ENCODE results near the gene KCNMB4. TPM values are rescaled to one million over a fixed set of nuclear protein-coding genes. Genes with fewer than 3 reads are reported as not detected.

Gene KCNMB4
- total and polyA plus RNA-seq, 7 experiments from 2014 or later = 0.31 to 1.9 (median 1.4) TPM

DNA sequence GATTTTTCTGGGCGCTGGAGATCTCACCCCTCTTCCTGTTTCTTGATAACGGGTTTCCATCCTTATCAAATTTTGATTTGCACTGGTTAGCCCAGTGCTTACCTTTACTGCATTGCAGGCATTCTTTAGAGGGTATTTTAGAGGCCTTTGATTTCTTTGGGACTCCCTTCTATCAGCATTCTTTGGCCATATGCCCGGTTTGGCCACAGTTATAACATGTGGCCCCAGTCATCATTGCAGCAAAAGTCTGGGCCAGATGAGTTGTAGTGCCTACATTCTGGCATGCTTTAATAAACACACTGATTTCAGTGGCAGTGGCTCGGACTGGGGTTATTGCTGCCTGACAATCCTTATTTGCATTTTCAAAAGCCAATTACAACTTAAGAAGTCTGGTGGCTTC lies 82.3 kb downstream of the KCNMB4 start:
- ChIA-PET POLR2A (no interaction called here), CTCF (no interaction called here)
- no peak for ATAC-seq
- no peaks in the 10 kb centered on the region for H3K36me3 ChIP-seq (ENCODE audit: control insufficient read depth in 2 of 3, insufficient read depth in 3 of 3, low read length in 3 of 3)
- intact Hi-C loops (cut with micrococcal nuclease) = no loop called here
- Mint-ChIP-seq H3K27ac (no peak overlapping the region), H3K9me3 (peaks cover 7 to 43% (median 21%) of the 10 kb centered on the region in 11 donors), H3K36me3 (no peaks in the 10 kb centered on the region), H3K27me3 (peaks cover 0 to 4% (median 0%) of the 10 kb centered on the region in 5 donors), H3K4me1 (no peaks in the 10 kb centered on the region), H3K4me3 (no peak overlapping the region)
- H3K4me1 ChIP-seq (ENCODE audit: control insufficient read depth in 2 of 2, insufficient read depth in 2 of 2, low read length in 2 of 2) = no peaks in the 10 kb centered on the region
- no peak overlapping the region for H3K27ac ChIP-seq (ENCODE audit: low read depth, low read length)
- H3K27me3 ChIP-seq (ENCODE audit: control insufficient read depth in 2 of 2, insufficient read depth in 2 of 2, low read length in 2 of 2) = no peaks in the 10 kb centered on the region
- H3K4me3 ChIP-seq (ENCODE audit: low read length) = no peak overlapping the region
- peaks cover 0 to 8% (median 4%) of the 10 kb centered on the region in 3 experiments for H3K9me3 ChIP-seq (ENCODE audit: control insufficient read depth in 2 of 3, low read length in 3 of 3)
- DNase-seq = no peak

DNA sequence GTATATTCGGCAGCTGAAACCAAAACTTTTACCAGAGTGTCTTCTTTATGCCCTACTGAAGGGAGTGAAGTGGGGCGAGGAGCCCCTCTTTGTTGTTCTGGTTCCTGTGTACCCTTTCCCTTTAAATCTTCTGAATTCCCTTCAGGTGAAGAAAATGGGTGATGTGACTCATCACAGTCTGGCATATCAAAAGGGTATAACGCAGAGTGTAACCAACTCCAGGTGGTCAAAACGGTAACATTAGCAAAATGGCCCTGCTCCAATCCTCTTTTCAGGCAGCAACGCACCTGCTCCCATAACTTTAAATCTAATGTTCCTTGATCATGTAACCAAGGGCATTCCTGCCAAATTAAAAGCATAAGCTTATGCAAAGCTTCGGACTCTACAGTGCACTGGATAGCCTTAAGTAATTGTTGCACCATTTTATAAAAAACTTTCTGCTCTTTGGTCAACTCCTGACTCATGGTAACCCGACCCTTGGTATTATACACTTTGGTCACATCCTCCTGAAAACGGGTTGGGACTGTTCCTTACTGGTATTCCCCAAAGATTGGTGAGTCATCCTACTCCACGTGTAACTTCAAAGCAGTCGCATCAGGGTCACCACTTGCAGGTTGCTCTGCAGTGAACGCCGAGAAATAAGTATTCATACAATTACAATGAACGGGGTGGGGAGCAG lies 83.1 kb downstream of the KCNMB4 start:
- Histone ChIP-seq H3K27me3 (ENCODE audit: control insufficient read depth in 2 of 2, insufficient read depth in 2 of 2, low read length in 2 of 2) (no peaks in the 10 kb centered on the region), H3K36me3 (ENCODE audit: control insufficient read depth in 2 of 3, insufficient read depth in 3 of 3, low read length in 3 of 3) (no peaks in the 10 kb centered on the region), H3K9me3 (ENCODE audit: control insufficient read depth in 2 of 3, low read length in 3 of 3) (peaks cover 0 to 8% (median 4%) of the 10 kb centered on the region in 3 experiments), H3K4me1 (ENCODE audit: control insufficient read depth in 2 of 2, insufficient read depth in 2 of 2, low read length in 2 of 2) (no peaks in the 10 kb centered on the region), H3K27ac (ENCODE audit: low read depth, low read length) (no peak overlapping the region), H3K4me3 (ENCODE audit: low read length) (no peak overlapping the region)
- CTCF ChIA-PET = no interaction called here
- no peaks in the 10 kb centered on the region for H3K36me3 Mint-ChIP-seq
- H3K4me3 Mint-ChIP-seq = no peak overlapping the region
- intact Hi-C loops (cut with micrococcal nuclease) = no loop called here
- H3K27me3 Mint-ChIP-seq = peaks cover 0 to 4% (median 0%) of the 10 kb centered on the region in 5 donors
- POLR2A ChIA-PET = no interaction called here
- DNase-seq (no peak), ATAC-seq (no peak)
- peaks cover 7 to 49% (median 21%) of the 10 kb centered on the region in 11 donors for H3K9me3 Mint-ChIP-seq
- H3K4me1 Mint-ChIP-seq = no peaks in the 10 kb centered on the region
- H3K27ac Mint-ChIP-seq = no peak overlapping the region

DNA sequence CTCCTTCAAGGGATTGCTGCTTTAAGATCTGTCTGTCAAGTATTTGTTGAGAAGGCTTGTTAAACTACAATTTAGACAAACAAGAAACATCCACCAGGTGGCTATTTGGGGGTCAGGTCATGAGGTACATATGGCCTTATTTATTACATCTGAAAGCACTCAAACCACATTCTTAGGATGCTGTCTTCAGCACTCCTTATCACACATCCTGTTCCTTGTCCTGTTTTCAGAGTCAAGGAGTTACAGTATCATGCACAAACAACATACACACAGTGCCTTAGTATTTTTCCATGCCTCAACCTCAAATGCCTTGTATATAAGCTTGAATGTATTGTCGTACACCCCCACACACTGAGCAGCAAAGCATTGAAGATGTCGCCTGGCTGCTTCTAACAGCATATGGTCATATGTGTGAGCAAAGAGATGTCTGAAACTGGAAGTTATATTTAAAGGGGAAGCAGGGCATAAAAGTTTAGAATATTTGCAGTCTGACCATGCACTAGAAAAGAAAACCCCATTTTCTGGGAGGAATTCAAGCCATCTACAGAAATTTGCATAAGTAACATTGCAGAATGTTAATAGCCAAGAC lies 83.8 kb downstream of the KCNMB4 start:
- H3K36me3 ChIP-seq (ENCODE audit: control insufficient read depth in 2 of 3, insufficient read depth in 3 of 3, low read length in 3 of 3) = no peaks in the 10 kb centered on the region
- intact Hi-C loops (cut with micrococcal nuclease) = no loop called here
- peaks cover 0 to 8% (median 4%) of the 10 kb centered on the region in 3 experiments for H3K9me3 ChIP-seq (ENCODE audit: control insufficient read depth in 2 of 3, low read length in 3 of 3)
- Mint-ChIP-seq H3K27ac (no peak overlapping the region), H3K36me3 (no peaks in the 10 kb centered on the region), H3K9me3 (peaks cover 7 to 49% (median 22%) of the 10 kb centered on the region in 11 donors), H3K27me3 (peaks cover 0 to 3% (median 0%) of the 10 kb centered on the region in 5 donors), H3K4me1 (no peaks in the 10 kb centered on the region), H3K4me3 (no peak overlapping the region)
- no peak overlapping the region for H3K4me3 ChIP-seq (ENCODE audit: low read length)
- H3K4me1 ChIP-seq (ENCODE audit: control insufficient read depth in 2 of 2, insufficient read depth in 2 of 2, low read length in 2 of 2) = no peaks in the 10 kb centered on the region
- CTCF ChIA-PET = no interaction called here
- POLR2A ChIA-PET = no interaction called here
- DNase-seq (no peak), ATAC-seq (no peak)
- no peaks in the 10 kb centered on the region for H3K27me3 ChIP-seq (ENCODE audit: control insufficient read depth in 2 of 2, insufficient read depth in 2 of 2, low read length in 2 of 2)
- H3K27ac ChIP-seq (ENCODE audit: low read depth, low read length) = no peak overlapping the region

DNA sequence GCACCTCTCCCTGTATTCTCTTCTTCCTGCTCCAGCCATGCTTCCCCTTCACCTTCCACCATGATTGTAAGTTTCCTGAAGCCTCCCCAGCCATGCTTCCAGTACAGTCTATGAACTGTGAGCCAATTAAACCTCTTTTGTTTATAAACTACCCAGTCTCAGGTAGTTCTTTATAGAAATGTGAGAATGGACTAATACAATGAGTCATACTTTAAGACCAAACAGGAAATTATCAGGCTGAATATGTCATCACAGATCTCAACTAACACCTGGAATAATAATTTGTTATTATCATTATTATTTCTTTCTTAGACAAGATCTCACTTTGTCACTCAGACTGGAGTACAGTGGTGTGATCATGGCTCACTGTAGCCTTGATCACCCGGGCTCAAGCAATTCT lies 85.4 kb downstream of the KCNMB4 start:
- ChIA-PET POLR2A (no interaction called here), CTCF (no interaction called here)
- peaks cover 0 to 8% (median 4%) of the 10 kb centered on the region in 3 experiments for H3K9me3 ChIP-seq (ENCODE audit: control insufficient read depth in 2 of 3, low read length in 3 of 3)
- Mint-ChIP-seq H3K27me3 (peaks cover 0 to 17% (median 6%) of the 10 kb centered on the region in 5 donors), H3K36me3 (no peaks in the 10 kb centered on the region), H3K9me3 (peaks cover 7 to 54% (median 24%) of the 10 kb centered on the region in 11 donors), H3K4me1 (no peaks in the 10 kb centered on the region), H3K4me3 (no peak overlapping the region), H3K27ac (no peak overlapping the region)
- no peaks in the 10 kb centered on the region for H3K27me3 ChIP-seq (ENCODE audit: control insufficient read depth in 2 of 2, insufficient read depth in 2 of 2, low read length in 2 of 2)
- ATAC-seq (no peak), DNase-seq (no peak)
- no peak overlapping the region for H3K4me3 ChIP-seq (ENCODE audit: low read length)
- intact Hi-C loops (cut with micrococcal nuclease) = no loop called here
- H3K4me1 ChIP-seq (ENCODE audit: control insufficient read depth in 2 of 2, insufficient read depth in 2 of 2, low read length in 2 of 2) = no peaks in the 10 kb centered on the region
- H3K36me3 ChIP-seq (ENCODE audit: control insufficient read depth in 2 of 3, insufficient read depth in 3 of 3, low read length in 3 of 3) = no peaks in the 10 kb centered on the region
- no peak overlapping the region for H3K27ac ChIP-seq (ENCODE audit: low read depth, low read length)

DNA sequence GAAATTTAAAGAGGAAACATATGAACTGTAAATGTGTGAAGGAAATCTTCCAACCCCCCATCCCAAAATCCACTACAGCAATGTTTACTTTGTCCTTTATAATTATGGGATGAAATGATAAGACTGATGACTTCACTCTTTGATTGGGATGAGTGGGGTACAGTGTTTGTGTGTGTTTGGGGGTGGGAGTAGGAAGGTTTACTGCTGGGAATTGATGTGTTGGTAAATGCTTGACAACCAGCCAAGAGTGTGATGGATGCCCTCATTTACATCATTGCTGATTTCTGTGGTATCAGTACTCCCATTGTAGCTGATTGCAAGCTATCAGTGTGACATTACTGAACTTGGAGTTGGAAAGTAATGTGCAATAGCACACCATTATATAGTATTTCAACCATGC lies 90.9 kb downstream of the KCNMB4 start:
- no peaks in the 10 kb centered on the region for H3K4me1 Mint-ChIP-seq
- ChIA-PET POLR2A (no interaction called here), CTCF (no interaction called here)
- H3K4me3 Mint-ChIP-seq = no peak overlapping the region
- Histone ChIP-seq H3K9me3 (ENCODE audit: control insufficient read depth in 2 of 3, low read length in 3 of 3) (no peaks in the 10 kb centered on the region), H3K36me3 (ENCODE audit: control insufficient read depth in 2 of 3, insufficient read depth in 3 of 3, low read length in 3 of 3) (no peaks in the 10 kb centered on the region), H3K27me3 (ENCODE audit: control insufficient read depth in 2 of 2, insufficient read depth in 2 of 2, low read length in 2 of 2) (no peaks in the 10 kb centered on the region), H3K4me1 (ENCODE audit: control insufficient read depth in 2 of 2, insufficient read depth in 2 of 2, low read length in 2 of 2) (no peaks in the 10 kb centered on the region), H3K4me3 (ENCODE audit: low read length) (no peak overlapping the region), H3K27ac (ENCODE audit: low read depth, low read length) (no peak overlapping the region)
- H3K27me3 Mint-ChIP-seq = peaks cover 0 to 24% (median 17%) of the 10 kb centered on the region in 5 donors
- intact Hi-C loops (cut with micrococcal nuclease) = no loop called here
- ATAC-seq = no peak
- DNase-seq = no peak
- no peak overlapping the region for H3K27ac Mint-ChIP-seq
- H3K9me3 Mint-ChIP-seq = peaks cover 0 to 50% (median 10%) of the 10 kb centered on the region in 11 donors
- H3K36me3 Mint-ChIP-seq = no peaks in the 10 kb centered on the region

DNA sequence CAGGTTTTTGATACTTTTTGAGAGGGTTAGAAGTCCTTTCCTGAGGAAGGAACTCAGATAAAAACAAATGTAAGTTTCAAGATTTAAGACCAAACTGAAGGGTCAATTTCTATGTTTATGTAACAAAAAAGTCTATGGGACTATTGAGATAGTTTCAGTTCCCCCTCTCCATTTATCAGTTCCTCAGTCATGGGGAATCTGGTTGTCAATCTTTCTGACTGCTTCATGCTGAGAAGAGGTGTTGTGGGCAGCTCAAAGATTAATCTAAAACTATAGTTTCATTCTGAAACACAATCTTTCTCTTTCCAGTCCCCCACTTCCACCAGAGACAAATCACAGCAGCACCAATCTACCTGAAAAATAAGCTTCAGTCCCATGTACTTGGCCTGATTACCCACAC lies 93.7 kb downstream of the KCNMB4 start:
- Histone ChIP-seq H3K36me3 (ENCODE audit: control insufficient read depth in 2 of 3, insufficient read depth in 3 of 3, low read length in 3 of 3) (no peaks in the 10 kb centered on the region), H3K4me1 (ENCODE audit: control insufficient read depth in 2 of 2, insufficient read depth in 2 of 2, low read length in 2 of 2) (no peaks in the 10 kb centered on the region), H3K4me3 (ENCODE audit: low read length) (no peak overlapping the region), H3K27me3 (ENCODE audit: control insufficient read depth in 2 of 2, insufficient read depth in 2 of 2, low read length in 2 of 2) (no peaks in the 10 kb centered on the region), H3K9me3 (ENCODE audit: control insufficient read depth in 2 of 3, low read length in 3 of 3) (peaks cover 0 to 3% (median 0%) of the 10 kb centered on the region in 3 experiments), H3K27ac (ENCODE audit: low read depth, low read length) (no peak overlapping the region)
- Mint-ChIP-seq H3K4me1 (no peaks in the 10 kb centered on the region), H3K27ac (no peak overlapping the region), H3K9me3 (peaks cover 0 to 58% (median 13%) of the 10 kb centered on the region in 11 donors), H3K36me3 (no peaks in the 10 kb centered on the region), H3K4me3 (no peak overlapping the region), H3K27me3 (peaks cover 0 to 32% (median 17%) of the 10 kb centered on the region in 5 donors)
- DNase-seq = no peak
- ChIA-PET CTCF (no interaction called here), POLR2A (no interaction called here)
- intact Hi-C loops (cut with micrococcal nuclease) = no loop called here
- no peak for ATAC-seq

DNA sequence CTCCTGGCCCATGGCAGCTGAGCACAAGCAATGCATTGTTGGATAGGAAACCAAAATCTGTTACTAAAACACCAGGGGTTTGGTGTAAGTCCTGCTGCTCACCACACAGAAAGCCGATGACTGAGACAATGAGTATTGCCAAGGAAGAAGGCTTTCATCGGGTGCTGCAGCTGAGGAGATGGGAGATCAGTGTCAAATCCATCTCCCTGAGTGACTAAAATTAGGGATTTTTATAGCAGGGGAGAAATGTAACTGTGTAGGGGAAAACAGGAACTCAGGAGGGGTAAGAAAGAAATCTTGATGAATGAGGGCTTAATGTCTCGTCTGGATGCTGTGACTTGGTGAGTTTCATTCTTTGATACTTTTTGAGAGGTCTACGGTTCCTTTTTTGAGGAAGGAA lies 97.9 kb downstream of the KCNMB4 start:
- ChIA-PET CTCF (no interaction called here), POLR2A (no interaction called here)
- no peak overlapping the region for H3K27ac ChIP-seq (ENCODE audit: low read depth, low read length)
- Mint-ChIP-seq H3K4me1 (no peaks in the 10 kb centered on the region), H3K27ac (no peak overlapping the region), H3K9me3 (peaks cover 3 to 50% (median 11%) of the 10 kb centered on the region in 11 donors), H3K4me3 (no peak overlapping the region), H3K27me3 (peaks cover 0 to 24% (median 15%) of the 10 kb centered on the region in 5 donors), H3K36me3 (no peaks in the 10 kb centered on the region)
- no peaks in the 10 kb centered on the region for H3K4me1 ChIP-seq (ENCODE audit: control insufficient read depth in 2 of 2, insufficient read depth in 2 of 2, low read length in 2 of 2)
- no peaks in the 10 kb centered on the region for H3K27me3 ChIP-seq (ENCODE audit: control insufficient read depth in 2 of 2, insufficient read depth in 2 of 2, low read length in 2 of 2)
- H3K9me3 ChIP-seq (ENCODE audit: control insufficient read depth in 2 of 3, low read length in 3 of 3) = peaks cover 0 to 3% (median 0%) of the 10 kb centered on the region in 3 experiments
- no peak overlapping the region for H3K4me3 ChIP-seq (ENCODE audit: low read length)
- ATAC-seq (no peak), DNase-seq (no peak)
- H3K36me3 ChIP-seq (ENCODE audit: control insufficient read depth in 2 of 3, insufficient read depth in 3 of 3, low read length in 3 of 3) = no peaks in the 10 kb centered on the region
- intact Hi-C loops (cut with micrococcal nuclease) = no loop called here
